IMR-90 (cell line): ENCODE data around the gene RAB6D. TPM values are rescaled to one million over a fixed set of nuclear protein-coding genes. Genes with fewer than 3 reads are reported as not detected.
A peak's percentile ranks its signal among the peaks of the same experiment; 100 is the strongest.
"Not testable (repeated sequence)": the region's sequence is repeated elsewhere in the genome, so short reads cannot be mapped to it uniquely, and the experiment has no call there.

Experiments
- ATAC-seq: fragments of 200-7000 bp; cut with Tn5 transposase; 2 replicates; pipeline ENCODE4 v1.9.1; 2020; ENCODE audit warnings: low read depth, mild to moderate bottlenecking, moderate library complexity
- Bru-seq: library from RNA; stranded (reverse); fragments of 400-500 nt; gene quantifications from one replicate; lab custom pipeline; 2021; lab: Mats Ljungman, UMichigan
- BruChase-seq, 2 experiments: library from RNA; stranded (reverse); fragments of 400-500 nt; gene quantifications; one replicate each; lab custom pipeline; 2021; lab: Mats Ljungman, UMichigan
- BruUV-seq: library from RNA; stranded (reverse); fragments of 400-500 nt; replicated peaks from 2 replicates; lab custom pipeline; 2021; lab: Mats Ljungman, UMichigan
- CTCF ChIA-PET: fragments of 300-600 bp; formaldehyde crosslinking; extraction: SDS; loops from one replicate; lab custom pipeline; 2021; ENCODE audit warnings: antibody characterized with exemption; lab: Yijun Ruan, JAX
- POLR2A ChIA-PET: fragments of 300-600 bp; sonication (Branson Sonifier 250); formaldehyde crosslinking; loops from one replicate; lab custom pipeline; 2022; ENCODE audit warnings: antibody characterized with exemption; ENCODE audit not compliant: unreplicated experiment; lab: Charles Lee
- DNase-seq: peaks from one replicate; pipeline ENCODE4 v3.0.0; 2013
- H2AFZ ChIP-seq: replicated peaks from 2 replicates; pipeline ENCODE3; 2013; ENCODE audit warnings: low read length, mild to moderate bottlenecking; ENCODE audit not compliant: poor library complexity
- H2AK5ac ChIP-seq: 2 replicates; pipeline ENCODE4 v1.6.1; 2013; ENCODE audit warnings: low read depth, low read length, inconsistent platforms
- H2AK9ac ChIP-seq: replicated peaks from 2 replicates; pipeline ENCODE3; 2013; ENCODE audit warnings: mild to moderate bottlenecking, low read depth, low read length, moderate library complexity; ENCODE audit not compliant: poor library complexity
- H2BK120ac ChIP-seq: 2 replicates; pipeline ENCODE4 v1.6.1; 2013; ENCODE audit warnings: low read depth, low read length, inconsistent platforms
- H2BK15ac ChIP-seq: 3 replicates; pipeline ENCODE4 v1.6.1; 2013; ENCODE audit warnings: low read depth, low read length, inconsistent platforms
- H2BK20ac ChIP-seq: 2 replicates; pipeline ENCODE4 v1.6.1; 2013; ENCODE audit warnings: low read depth, mild to moderate bottlenecking, inconsistent platforms, low read length, moderate library complexity
- H2BK5ac ChIP-seq: 2 replicates; pipeline ENCODE4 v1.6.1; 2013; ENCODE audit warnings: mild to moderate bottlenecking, low read depth, low read length, inconsistent platforms; ENCODE audit not compliant: poor library complexity, severe bottlenecking
- H3K14ac ChIP-seq: replicated peaks from 2 replicates; pipeline ENCODE4 v1.6.1; 2013; ENCODE audit warnings: low read depth, low read length, inconsistent platforms
- H3K18ac ChIP-seq: 2 replicates; pipeline ENCODE4 v1.6.1; 2013; ENCODE audit warnings: low read depth, low read length, control low read depth
- H3K23ac ChIP-seq: 2 replicates; pipeline ENCODE4 v1.6.1; 2013; ENCODE audit warnings: low read depth, low read length, inconsistent platforms
- H3K27ac ChIP-seq: 2 replicates; pipeline ENCODE4 v1.5.1; 2013; ENCODE audit warnings: mild to moderate bottlenecking, control low read depth, low read length; ENCODE audit not compliant: insufficient read depth
- H3K27me3 ChIP-seq: 2 replicates; pipeline ENCODE4 v1.6.1; 2013; ENCODE audit warnings: low read length; ENCODE audit not compliant: control insufficient read depth, insufficient read depth
- H3K36me3 ChIP-seq: 2 replicates; pipeline ENCODE4 v1.6.1; 2013; ENCODE audit warnings: low read length, mixed read lengths; ENCODE audit not compliant: control insufficient read depth, insufficient read depth
- H3K4ac ChIP-seq: 2 replicates; pipeline ENCODE4 v1.6.1; 2013; ENCODE audit warnings: low read depth, low read length, inconsistent platforms
- H3K4me1 ChIP-seq: 2 replicates; pipeline ENCODE4 v1.6.1; 2013; ENCODE audit warnings: low read length, mixed read lengths; ENCODE audit not compliant: control insufficient read depth, insufficient read depth
- H3K4me2 ChIP-seq: 2 replicates; pipeline ENCODE4 v1.6.1; 2013; ENCODE audit warnings: low read depth, mild to moderate bottlenecking, control low read depth, low read length, moderate library complexity
- H3K4me3 ChIP-seq: 2 replicates; pipeline ENCODE4 v1.5.1; 2013; ENCODE audit warnings: low read depth, mild to moderate bottlenecking, control low read depth, low read length, moderate library complexity; ENCODE audit not compliant: insufficient read depth
- H3K56ac ChIP-seq: 2 replicates; pipeline ENCODE4 v1.6.1; 2013; ENCODE audit warnings: low read length, inconsistent platforms; ENCODE audit not compliant: insufficient read depth; ENCODE audit errors: extremely low read depth
- H3K79me1 ChIP-seq, 2 experiments: 2 replicates each; pipeline ENCODE4 v1.6.1; 2013; ENCODE audit warnings: low read length in 2 of 2, inconsistent platforms in 1 of 2, low read depth in 1 of 2
- H3K9ac ChIP-seq: 2 replicates; pipeline ENCODE4 v1.6.1; 2013; ENCODE audit warnings: low read depth, low read length, control low read depth
- H3K9me1 ChIP-seq: 2 replicates; pipeline ENCODE4 v1.6.1; 2013; ENCODE audit warnings: low read length, inconsistent platforms; ENCODE audit not compliant: insufficient read depth
- H3K9me3 ChIP-seq: 2 replicates; pipeline ENCODE4 v1.6.1; 2013; ENCODE audit warnings: low read length; ENCODE audit not compliant: control insufficient read depth, insufficient read depth
- H4K20me1 ChIP-seq: 2 replicates; pipeline ENCODE4 v1.6.1; 2013; ENCODE audit warnings: low read length, inconsistent platforms; ENCODE audit not compliant: insufficient read depth
- H4K5ac ChIP-seq: 2 replicates; pipeline ENCODE4 v1.6.1; 2013; ENCODE audit warnings: mild to moderate bottlenecking, low read depth, low read length, control low read depth
- H4K8ac ChIP-seq, 2 experiments: 2 replicates each; pipeline ENCODE4 v1.6.1; 2013; ENCODE audit warnings: low read depth in 2 of 2, low read length in 2 of 2, control low read depth in 1 of 2, inconsistent platforms in 1 of 2
- H4K91ac ChIP-seq: 2 replicates; pipeline ENCODE4 v1.6.1; 2013; ENCODE audit warnings: low read depth, low read length, inconsistent platforms; ENCODE audit not compliant: insufficient read depth
- WGBS, 2 experiments: methylation state at CpG; one replicate each; pipeline versions ENCODE4 v1.1.5 to v1.1.7; 2013; ENCODE audit warnings: missing lambda C conversion rate in 2 of 2; ENCODE audit not compliant: insufficient read length in 1 of 2; ENCODE audit errors: extremely low coverage in 2 of 2; 5-methylcytosine and 5-hydroxymethylcytosine counted together
- dilution Hi-C: fragments of 300-500 bp; cut with HindIII; formaldehyde crosslinking; loops from one replicate; pipeline ENCODE4 v1.14.3; 2018; ENCODE audit warnings: low sequenced_read_pairs; ENCODE audit not compliant: unreplicated experiment
- in situ Hi-C: fragments of 300-500 bp; cut with MboI; formaldehyde crosslinking; loops from 3 replicates; pipeline ENCODE4 v1.14.3; 2019; ENCODE audit warnings: low sequenced_read_pairs, inconsistent platforms, mixed read lengths
- intact Hi-C: fragments of 100-400 bp; cut with micrococcal nuclease; formaldehyde crosslinking; loops from 2 replicates; pipeline ENCODE4 v1.10.0; 2022
- long read RNA-seq: library from polyadenylated mRNA; unstranded; transcript quantifications from one replicate; pipeline ENCODE4 v2.0.0, GENCODE V29; 2021; ENCODE audit not compliant: unreplicated experiment
- polyA plus RNA-seq, 3 experiments: library from polyadenylated mRNA; depleted of rRNA; stranded (reverse); fragments of >200 nt; gene quantifications; 2 replicates each; pipeline ENCODE4 v1.2.3, GENCODE V29; 2012; ENCODE audit warnings: low replicate concordance in 1 of 3
- total RNA-seq: library from RNA; depleted of rRNA; stranded (reverse); fragments of >200 nt; gene quantifications from 2 replicates; pipeline ENCODE4 v1.2.3, GENCODE V29; 2012; rRNA removed

Gene RAB6D
- total RNA-seq (not detected in 2 replicates), polyA plus RNA-seq (2012; rRNA removed) (not detected in 2 replicates), Bru-seq, nascent RNA (not detected), BruChase-seq, experiment 1, labeled RNA remaining after a 6-hour chase (not detected), BruChase-seq, experiment 2, labeled RNA remaining after a 2-hour chase (not detected)
- polyA plus RNA-seq (2012; cell fraction: cytosol; rRNA removed) = not detected in 2 replicates
- not detected in 2 replicates for polyA plus RNA-seq (2012; cell fraction: nucleus; rRNA removed; ENCODE audit: low replicate concordance)
- long read RNA-seq = 0 reads

DNA sequence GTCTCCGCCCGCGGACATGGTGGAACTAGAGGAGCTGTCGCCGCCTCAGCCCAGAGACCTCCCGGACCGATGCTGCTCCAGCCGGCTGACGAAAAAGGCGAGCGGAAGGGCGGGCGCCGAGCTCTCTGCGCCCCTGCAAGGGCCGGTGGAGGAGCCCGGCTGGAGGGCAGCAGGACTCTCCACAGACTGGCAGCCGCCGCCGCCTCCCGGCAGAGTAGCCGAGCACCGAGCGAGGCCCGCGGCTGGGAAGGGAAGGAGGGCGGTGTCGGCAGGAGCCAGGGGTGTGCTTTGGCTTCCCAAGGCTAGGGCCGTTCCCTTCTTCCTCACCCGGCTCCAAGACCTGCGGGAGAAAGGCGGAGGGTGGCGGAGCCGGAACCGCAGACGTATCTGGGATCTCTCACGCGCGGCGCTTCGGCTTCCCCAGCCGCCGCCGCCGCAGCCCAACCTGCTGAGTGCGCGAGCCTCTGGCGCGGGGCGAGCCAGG lies at the start of gene RAB6D:
Gene RAB6D (minus strand): TSS at position 466 of the 484 bp plus-strand sequence. CDS start 448 bp downstream, at position 18.
- POLR2A ChIA-PET, H2BK15ac ChIP-seq, H2BK20ac ChIP-seq, H3K4ac ChIP-seq, H3K14ac ChIP-seq, H2AFZ ChIP-seq, H2BK120ac ChIP-seq, H3K9me1 ChIP-seq, H3K56ac ChIP-seq, in situ Hi-C loops, H3K79me1 ChIP-seq, H3K27me3 ChIP-seq, H3K27ac ChIP-seq, BruUV-seq, H4K8ac ChIP-seq, H3K18ac ChIP-seq, DNase-seq, H2AK5ac ChIP-seq, H3K23ac ChIP-seq, H3K36me3 ChIP-seq, H4K91ac ChIP-seq, H4K5ac ChIP-seq, H2AK9ac ChIP-seq, H3K4me1 ChIP-seq, H3K9ac ChIP-seq, H4K20me1 ChIP-seq, H2BK5ac ChIP-seq, H3K9me3 ChIP-seq, intact Hi-C loops: not testable (repeated sequence)
- dilution Hi-C loops = loop anchor here (25.0 kb wide), 1 partner anchor 1076 kb away; no protein-coding TSS in a partner anchor
- CTCF ChIA-PET = interaction anchor here (0.7 kb wide), 1 partner anchor 481 kb away, joined by 3 read pairs; no protein-coding TSS in a partner anchor
- WGBS, 2 experiments = 0% methylated on average over 3 of the region's 50 CpGs; no CpG with 5 or more reads in 1 of the 2 experiments
- peak within 1 kb of the TSS; percentile 83; the same call in 1 of the 2 replicates for H3K4me2 ChIP-seq
- peak within 1 kb of the TSS; percentile 32 for H3K4me3 ChIP-seq
- ATAC-seq = peak; percentile 86
